ENCODE results near the gene RAD51B.

The RAD51B gene

GRCh38 chr14:68730348-68730747 is 910.8 kb downstream of the RAD51B start:
- no peaks in the 10 kb centered on the region for H3K4me1 ChIP-seq (ENCODE audit: control insufficient read depth, insufficient read depth, low read length)
- TF ChIP-seq ZNF571 (tag by site-specific recombination; IDR thresholded peaks at IDR 0.05) = no peak
- TF ChIP-seq ZNF776 (tag by site-specific recombination; IDR thresholded peaks at IDR 0.05; ENCODE audit: borderline replicate concordance) = no peak
- TF ChIP-seq ZNF843 (tag by site-specific recombination; IDR thresholded peaks at IDR 0.05) = no peak
- POLR2A ChIA-PET = no interaction called here

GRCh38 chr14:68730811-68731425 is 911.3 kb downstream of the RAD51B start:
- ChIA-PET CTCF (no interaction called here), POLR2A (no interaction called here)
- no peaks in the 10 kb centered on the region for H3K9me3 ChIP-seq (ENCODE audit: control insufficient read depth, insufficient read depth, low read depth, low read length)
- H3K4me3 ChIP-seq (ENCODE audit: low read depth, low read length) = no peak overlapping the region
- TF ChIP-seq MYNN (tag by site-specific recombination; IDR thresholded peaks at IDR 0.05; ENCODE audit: borderline replicate concordance) = peak; percentile 48; the same call in 1 of the 2 replicates
- no peak for TF ChIP-seq ZNF837 (tag by site-specific recombination; IDR thresholded peaks at IDR 0.05)
- TF ChIP-seq ZNF626 (tag by site-specific recombination; IDR thresholded peaks at IDR 0.05) = no peak
- no peak for TF ChIP-seq ZFP41 (tag by site-specific recombination; IDR thresholded peaks at IDR 0.05; ENCODE audit: borderline replicate concordance)
- no peak for TF ChIP-seq ELK4 (IDR thresholded peaks at IDR 0.05; ENCODE audit: borderline replicate concordance, low read depth, low read length)
- TF ChIP-seq ZNF639 (tag by site-specific recombination; IDR thresholded peaks at IDR 0.05) = no peak
- TF ChIP-seq ZSCAN23 (tag by site-specific recombination; IDR thresholded peaks at IDR 0.05) = no peak
- no peak for TF ChIP-seq KLF8 (tag by site-specific recombination; IDR thresholded peaks at IDR 0.05)
- no peak for TF ChIP-seq ZNF133 (tag by site-specific recombination; IDR thresholded peaks at IDR 0.05)
- TF ChIP-seq ZNF488 (tag by site-specific recombination; IDR thresholded peaks at IDR 0.05) = no peak
- TF ChIP-seq ZSCAN18 (tag by site-specific recombination; IDR thresholded peaks at IDR 0.05) = no peak
- peak; percentile 25; the same call in 1 of the 2 replicates for TF ChIP-seq ZNF449 (tag by site-specific recombination; IDR thresholded peaks at IDR 0.05)
- no peak overlapping the region for H3K27ac ChIP-seq (ENCODE audit: extremely low read depth, low read depth, low read length)
- no peaks in the 10 kb centered on the region for H3K4me1 ChIP-seq (ENCODE audit: control insufficient read depth, insufficient read depth, low read length)
- H3K36me3 ChIP-seq (ENCODE audit: control insufficient read depth in 2 of 2, insufficient read depth in 1 of 2, low read length in 2 of 2) = no peaks in the 10 kb centered on the region

More at GRCh38 chr14:68730348-68730747, 910.8 kb downstream of the RAD51B start:
- H3K4me3 ChIP-seq (ENCODE audit: low read depth, low read length) = no peak overlapping the region
- no peak overlapping the region for H3K27ac ChIP-seq (ENCODE audit: extremely low read depth, low read depth, low read length)
- H3K36me3 ChIP-seq (ENCODE audit: control insufficient read depth in 2 of 2, insufficient read depth in 1 of 2, low read length in 2 of 2) = no peaks in the 10 kb centered on the region
- CTCF ChIA-PET = no interaction called here
- H3K9me3 ChIP-seq (ENCODE audit: control insufficient read depth, insufficient read depth, low read depth, low read length) = no peaks in the 10 kb centered on the region

Measured in HEK293 (cell line).